Measurements from ENCODE around the gene DARS1. TPM values are rescaled to one million over a fixed set of nuclear protein-coding genes. Genes with fewer than 3 reads are reported as not detected.

Gene DARS1
- 67.3 TPM for total RNA-seq
- long read RNA-seq, transcript DARS-201 (16 exons, 2,361 nt), result major isoform, 49 of 56 reads
- long read RNA-seq, partial matches to known transcripts, result 2 of 56 reads
- long read RNA-seq, other reads (novel, unspliced or antisense), result 5 of 56 reads

DNA sequence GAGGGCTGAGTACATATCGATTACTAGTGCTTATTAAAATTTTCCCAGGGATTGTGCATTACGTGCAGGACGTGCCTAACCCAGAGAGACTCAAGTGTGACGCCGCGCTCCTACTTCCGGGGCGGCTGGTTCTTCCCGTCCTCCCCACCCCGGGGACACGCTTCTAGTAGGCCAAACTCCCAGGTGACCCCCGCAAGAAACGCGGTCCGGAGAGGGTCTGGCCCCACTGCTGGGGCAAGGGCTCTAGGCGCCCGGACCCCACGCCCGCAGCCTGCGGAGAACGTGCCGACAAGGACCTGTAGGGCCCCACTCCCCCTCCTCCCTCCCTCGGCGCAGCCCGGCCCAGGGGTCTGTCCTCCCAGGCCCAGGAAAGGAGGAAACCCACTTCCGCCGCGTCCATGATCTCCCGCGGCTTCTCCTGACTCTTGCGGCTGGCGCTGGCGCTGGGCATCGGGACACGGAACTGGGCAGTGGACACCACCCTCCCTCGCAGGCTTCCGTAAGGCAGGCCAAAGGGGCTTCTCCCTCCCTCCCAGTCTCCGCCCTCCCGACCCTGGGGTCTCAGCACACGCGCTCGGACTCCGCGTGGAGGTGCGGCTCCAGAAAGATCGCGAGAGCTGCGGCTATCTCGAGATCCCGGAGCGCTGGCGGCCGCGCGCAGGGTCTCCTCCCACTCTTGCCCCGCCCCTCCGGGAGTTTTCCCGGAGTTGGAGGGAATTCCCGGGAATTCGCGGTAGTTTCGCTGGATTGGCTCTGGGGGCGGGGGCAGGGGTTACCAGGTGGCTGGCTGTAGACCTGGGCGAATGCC, at the start of gene DARS1:
DARS1 (minus strand) TSS at position 609 of the 808 bp plus-strand sequence; CDS start at position 451, 158 bp downstream.
- DNase-seq (ENCODE audit: missing footprints), result peak; percentile 95
- intact Hi-C loops (cut with DNase I), result loop anchor here (5.0 kb wide), 1 partner anchor 132 kb away; the partner anchor contains the start of gene CXCR4
- peak; percentile 97 for ATAC-seq

DNA sequence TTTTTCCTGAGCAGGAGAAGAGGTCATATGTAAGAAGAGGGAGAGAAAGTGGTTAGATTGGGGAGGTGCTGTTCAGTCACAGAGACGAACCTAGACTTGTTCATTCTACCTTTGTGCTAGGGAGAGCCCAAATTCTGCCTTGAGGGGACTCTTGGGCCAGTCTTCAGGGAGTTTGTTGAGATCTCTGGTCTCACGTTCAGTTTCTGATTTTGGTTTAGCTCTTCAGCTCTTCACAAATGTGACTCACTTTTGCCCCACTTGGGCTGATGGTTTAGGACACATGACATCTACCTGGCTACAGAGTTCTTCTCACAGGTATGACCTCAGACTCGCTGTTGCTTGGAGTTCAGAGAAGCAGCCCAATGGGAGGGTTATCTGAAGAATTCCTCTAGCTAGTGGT, 49.2 kb upstream of the DARS1 start:
- intact Hi-C loops (cut with DNase I), result no loop called here
- DNase-seq (ENCODE audit: missing footprints) (no peak), ATAC-seq (no peak)

DNA sequence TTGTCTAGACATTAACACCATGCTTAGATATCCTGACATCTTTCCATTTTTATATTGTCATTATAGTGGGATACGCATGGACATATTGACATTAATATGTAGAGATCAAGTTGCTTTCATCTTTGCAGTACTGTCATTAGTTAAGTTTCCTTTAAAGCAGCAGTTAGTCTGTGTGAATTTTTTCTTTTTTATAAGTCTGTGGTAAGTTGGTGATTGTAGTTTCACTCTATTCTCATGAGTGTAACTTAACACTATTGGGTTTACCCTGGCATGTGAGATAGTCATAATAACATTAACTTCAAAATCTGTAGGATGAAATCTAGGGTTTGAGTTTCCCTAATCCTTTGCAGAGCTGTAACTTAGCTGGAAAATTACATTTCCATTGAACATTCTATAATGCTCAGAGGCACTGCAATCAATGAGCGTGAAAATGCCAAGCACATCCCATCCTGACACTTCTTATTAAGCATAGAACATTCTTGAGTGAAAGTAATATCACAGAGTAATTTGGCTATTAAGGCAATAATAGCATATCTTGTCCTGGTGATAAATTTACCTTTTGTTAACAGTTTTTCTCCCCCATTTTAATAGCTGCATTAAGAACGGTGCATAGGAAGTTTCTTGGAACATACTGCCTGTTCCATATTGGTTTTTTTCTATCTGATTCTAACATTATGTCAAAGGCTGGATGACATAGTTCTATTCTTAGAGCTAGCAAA, 47.5 kb upstream of the DARS1 start:
- ATAC-seq, result no peak
- intact Hi-C loops (cut with DNase I), result no loop called here
- DNase-seq (ENCODE audit: missing footprints), result no peak

- ATAC-seq, result no peak
Observed at GRCh38 chr2:136032192-136032591, 46.8 kb upstream of the DARS1 start.

DNA sequence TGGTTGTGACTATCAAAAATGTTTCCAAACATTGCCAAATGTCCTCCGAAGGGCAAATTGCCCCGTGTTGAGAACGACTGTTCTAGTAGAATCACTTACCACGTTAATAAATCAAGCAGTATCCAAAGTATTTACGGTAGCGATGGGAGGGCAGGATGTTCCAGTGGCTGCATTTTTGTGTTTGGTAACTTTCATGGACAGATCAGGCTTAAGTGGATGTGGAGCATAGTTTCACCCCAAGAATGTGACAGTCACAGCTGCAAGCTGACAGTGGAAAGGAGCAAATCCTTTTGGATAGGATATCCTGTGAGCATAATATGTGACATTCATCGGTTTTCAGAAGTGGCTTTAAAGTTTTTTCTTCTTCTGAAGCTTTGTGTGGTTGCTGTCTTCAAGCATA, 46.3 kb upstream of the DARS1 start:
- DNase-seq (ENCODE audit: missing footprints), result no peak
- ATAC-seq, result no peak
- intact Hi-C loops (cut with DNase I), result no loop called here

More at GRCh38 chr2:136032192-136032591, 46.8 kb upstream of the DARS1 start:
- intact Hi-C loops (cut with DNase I), result no loop called here
- no peak for DNase-seq (ENCODE audit: missing footprints)

- DNase-seq (ENCODE audit: missing footprints), result no peak
- ATAC-seq, result no peak
- intact Hi-C loops (cut with DNase I), result no loop called here
Observed at GRCh38 chr2:136030406-136030805, 45.0 kb upstream of the DARS1 start.

DNA sequence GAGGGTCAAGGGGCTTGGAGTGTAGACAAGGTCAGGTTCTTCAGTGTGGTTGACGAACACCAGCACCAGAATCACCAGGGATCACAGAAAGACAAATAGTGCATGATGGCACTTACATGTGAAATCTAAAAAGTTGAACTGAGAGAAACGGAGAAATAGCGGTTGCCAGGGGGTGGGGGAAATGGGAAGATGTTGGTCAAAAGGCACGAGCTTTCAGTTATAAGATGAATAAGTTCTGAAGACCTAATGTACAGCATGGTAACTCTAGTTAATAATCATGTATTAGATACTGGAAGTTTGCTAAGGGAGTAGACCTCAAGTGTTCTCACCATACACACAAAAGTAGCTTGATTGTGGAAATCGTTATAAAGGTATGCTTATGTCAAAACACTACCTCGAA, 43.7 kb upstream of the DARS1 start:
- intact Hi-C loops (cut with DNase I), result no loop called here
- no peak for ATAC-seq
- DNase-seq (ENCODE audit: missing footprints), result no peak

GRCh38 chr2:136028001-136028400, 42.6 kb upstream of the DARS1 start:
- DNase-seq (ENCODE audit: missing footprints) (no peak), ATAC-seq (no peak)
- intact Hi-C loops (cut with DNase I), result no loop called here

DNA sequence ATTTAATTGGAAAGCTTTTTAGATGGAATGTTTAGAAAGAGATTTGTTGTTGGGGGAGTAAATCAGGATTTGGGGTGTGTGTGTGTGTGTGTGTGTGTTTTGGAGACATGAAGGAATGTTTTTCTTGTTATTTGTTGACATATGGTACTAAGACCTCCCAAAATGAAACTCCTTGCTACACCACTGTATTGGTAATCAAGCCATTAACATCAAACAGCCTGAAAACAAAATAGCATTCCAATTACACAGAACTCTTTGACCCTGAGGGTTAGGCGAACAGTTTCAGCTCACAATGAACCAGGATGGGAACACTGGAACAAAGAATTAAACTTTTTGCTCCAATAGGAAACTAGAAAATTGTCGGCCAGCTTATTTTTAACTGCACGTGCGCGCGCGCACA, 41.7 kb upstream of the DARS1 start:
- ATAC-seq, result no peak
- DNase-seq (ENCODE audit: missing footprints), result no peak
- intact Hi-C loops (cut with DNase I), result no loop called here

DNA sequence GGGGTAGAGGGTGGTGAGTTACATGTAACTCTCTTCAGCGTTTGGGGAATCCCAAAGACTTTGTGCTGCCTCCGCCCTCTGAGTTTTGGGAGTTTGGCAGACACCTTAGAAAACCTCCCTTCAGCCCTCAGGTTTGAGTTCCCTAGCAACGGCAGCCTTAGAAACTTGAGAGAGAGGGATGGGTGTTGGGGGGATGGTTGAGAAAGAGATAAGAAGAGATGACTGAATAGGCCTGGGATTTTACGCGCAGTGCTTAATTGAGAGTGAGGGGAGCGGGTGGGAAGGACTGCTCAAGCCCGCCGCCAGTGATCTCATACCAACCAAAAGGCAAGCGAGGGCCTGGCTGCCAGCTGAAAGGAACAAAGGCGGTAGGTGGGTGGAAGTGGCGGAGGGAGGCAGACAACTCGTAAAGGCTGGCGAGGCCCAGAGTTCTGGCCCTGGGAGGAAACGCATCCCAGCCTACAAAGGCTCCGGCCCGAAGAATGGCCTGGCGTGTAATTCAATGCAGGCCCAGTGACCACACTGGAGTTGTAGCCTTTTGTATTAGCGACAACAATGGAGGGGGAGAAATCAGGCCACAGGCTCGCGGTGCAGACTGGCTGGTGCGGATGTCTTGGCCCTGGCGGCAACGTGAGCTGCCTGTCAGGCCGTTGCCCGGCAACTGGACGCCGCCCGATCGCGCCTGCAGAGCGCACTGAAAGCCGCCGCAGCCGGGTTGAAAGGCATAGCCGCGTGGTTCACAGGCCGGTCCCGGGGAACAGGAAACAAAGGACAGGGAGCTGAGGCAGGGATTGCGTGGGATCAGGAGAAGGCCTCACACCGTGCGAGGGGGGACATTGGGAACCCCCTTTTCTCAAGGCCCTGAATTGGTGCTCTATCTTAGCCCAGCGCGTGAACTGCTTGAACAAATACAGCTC, 39.9 kb upstream of the DARS1 start:
- peak; percentile 94 for ATAC-seq
- intact Hi-C loops (cut with DNase I), result no loop called here
- peak; percentile 88 for DNase-seq (ENCODE audit: missing footprints)

GRCh38 chr2:136024616-136025015, 39.2 kb upstream of the DARS1 start:
- ATAC-seq (no peak), DNase-seq (ENCODE audit: missing footprints) (no peak)
- intact Hi-C loops (cut with DNase I), result no loop called here

DNA sequence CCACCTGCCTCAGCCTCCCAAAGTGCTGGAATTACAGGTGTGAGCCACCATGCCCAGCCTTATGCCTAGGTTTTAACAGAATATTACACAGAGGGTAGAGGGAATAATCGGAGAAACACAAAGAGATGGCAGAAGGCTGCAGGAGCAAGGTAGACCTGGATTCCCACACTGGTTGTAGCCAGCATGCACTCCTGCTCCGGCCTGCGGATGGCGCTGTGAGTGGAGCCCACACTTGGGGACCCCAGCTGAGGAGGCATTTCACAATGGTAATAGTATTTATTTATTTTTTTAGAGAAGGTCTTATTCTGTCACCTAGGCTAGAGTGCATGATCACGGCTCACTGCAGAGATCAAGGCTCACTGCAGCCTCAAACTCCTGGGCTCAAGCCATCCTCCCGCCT, 38.8 kb upstream of the DARS1 start:
- intact Hi-C loops (cut with DNase I), result no loop called here
- no peak for DNase-seq (ENCODE audit: missing footprints)
- ATAC-seq, result no peak

GRCh38 chr2:136023416-136023815, 38.0 kb upstream of the DARS1 start:
- ATAC-seq (no peak), DNase-seq (ENCODE audit: missing footprints) (no peak)
- intact Hi-C loops (cut with DNase I), result no loop called here

DNA sequence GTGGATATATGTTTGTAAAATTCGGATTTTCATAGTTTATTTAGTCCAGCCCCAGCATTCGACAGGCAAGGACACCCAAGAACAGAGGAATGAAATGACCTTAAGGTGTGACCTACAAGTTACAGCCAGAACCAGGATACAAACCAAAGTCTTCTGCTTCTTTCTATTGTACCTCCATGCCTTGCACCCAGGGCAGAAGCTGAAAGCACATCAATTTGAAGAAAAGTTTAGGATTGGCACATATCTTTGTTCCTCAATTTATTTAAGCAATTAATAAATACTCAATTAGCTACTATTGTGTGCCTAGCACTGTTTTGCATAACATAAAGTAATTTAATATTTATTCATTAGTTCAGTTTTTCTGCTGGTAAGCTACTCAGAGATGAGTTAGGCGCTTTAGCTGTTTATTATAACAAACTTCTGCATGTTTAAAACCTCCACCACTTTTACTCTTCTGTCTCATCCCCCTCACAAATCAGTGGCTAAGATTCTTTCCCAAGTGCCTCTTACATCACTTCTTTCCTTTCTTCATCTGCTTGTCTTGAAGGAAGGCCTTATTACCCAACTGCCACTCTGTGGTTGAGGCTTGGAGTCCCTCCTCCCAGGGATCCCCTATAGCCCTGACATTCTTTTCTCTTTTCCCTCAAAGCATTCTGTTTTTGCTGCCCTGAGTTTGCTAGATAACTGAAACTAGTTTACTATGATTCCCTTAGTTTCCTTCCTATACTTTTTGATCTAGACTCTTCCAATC, 37.1 kb upstream of the DARS1 start:
- intact Hi-C loops (cut with DNase I), result no loop called here
- ATAC-seq, result no peak
- no peak for DNase-seq (ENCODE audit: missing footprints)

DNA sequence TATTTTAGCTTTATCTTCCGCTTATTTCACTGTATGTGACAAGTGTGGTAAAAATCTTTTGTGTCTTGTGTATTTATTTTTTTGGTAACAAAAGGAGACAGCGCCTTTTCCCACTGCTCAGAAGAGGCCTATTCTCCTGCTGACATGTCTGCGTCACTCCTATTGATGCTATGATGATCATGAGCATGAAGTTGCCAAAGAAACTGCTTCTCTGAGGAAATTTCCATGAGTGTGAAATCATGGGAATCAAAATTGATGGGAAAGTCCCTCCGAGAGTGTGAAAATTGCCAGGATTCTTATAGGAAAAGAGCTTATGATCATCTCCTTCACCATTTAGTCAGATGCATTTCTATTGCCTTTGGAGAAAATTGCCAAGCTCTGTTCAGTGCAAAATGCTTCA, 36.5 kb upstream of the DARS1 start:
- ATAC-seq, result no peak
- intact Hi-C loops (cut with DNase I), result no loop called here
- no peak for DNase-seq (ENCODE audit: missing footprints)

GRCh38 chr2:136021406-136021805, 36.0 kb upstream of the DARS1 start:
- intact Hi-C loops (cut with DNase I), result no loop called here
- DNase-seq (ENCODE audit: missing footprints) (no peak), ATAC-seq (no peak)

- no peak for ATAC-seq
Observed at GRCh38 chr2:136020831-136021230, 35.4 kb upstream of the DARS1 start.

DNA sequence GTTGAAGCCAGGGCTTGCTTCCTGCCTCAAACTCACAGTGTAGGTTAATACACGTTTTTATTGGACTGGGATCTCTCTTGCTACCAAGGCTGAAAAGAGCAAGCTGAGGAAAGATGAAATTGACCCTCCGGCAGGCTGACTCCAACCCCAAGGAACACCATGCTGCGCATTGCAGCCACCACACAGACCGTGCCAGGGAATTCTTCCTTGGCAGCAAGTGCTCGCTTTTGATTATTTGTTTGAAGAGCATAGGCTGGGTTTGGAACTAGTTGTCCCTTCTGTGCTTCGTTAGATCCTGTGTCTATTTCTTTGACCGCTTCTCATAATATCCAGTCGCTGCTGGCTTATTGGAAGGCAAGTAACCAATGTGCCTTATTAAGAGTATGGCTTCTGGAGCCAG, 34.4 kb upstream of the DARS1 start:
- DNase-seq (ENCODE audit: missing footprints) (no peak), ATAC-seq (peak; percentile 77)
- intact Hi-C loops (cut with DNase I), result no loop called here

More at GRCh38 chr2:136020831-136021230, 35.4 kb upstream of the DARS1 start:
- intact Hi-C loops (cut with DNase I), result no loop called here
- no peak for DNase-seq (ENCODE audit: missing footprints)

Data from Right ventricle myocardium inferior (tissue), 1 donor.